Left ventricle myocardium inferior (tissue), 1 donor: ENCODE data around the gene CACNA1C. TPM values are rescaled to one million over a fixed set of nuclear protein-coding genes. Genes with fewer than 3 reads are reported as not detected.

Experiments
- DNase-seq: peaks from one replicate; pipeline ENCODE4 v3.0.0-alpha.2; 2020
- H3K27ac ChIP-seq: fragments of 200-600 bp; replicated peaks from 2 replicates; pipeline ENCODE4 v1.8.0; 2021
- H3K27me3 ChIP-seq: fragments of 200-600 bp; 2 replicates; pipeline ENCODE4 v1.8.0; 2021; ENCODE audit warnings: low read depth
- H3K36me3 ChIP-seq: fragments of 200-600 bp; 2 replicates; pipeline ENCODE4 v1.8.0; 2021
- H3K4me1 ChIP-seq: fragments of 200-600 bp; 2 replicates; pipeline ENCODE4 v1.8.0; 2021
- H3K4me3 ChIP-seq: fragments of 200-600 bp; 2 replicates; pipeline ENCODE4 v1.8.0; 2021; ENCODE audit warnings: mild to moderate bottlenecking, moderate library complexity
- H3K9me3 ChIP-seq: fragments of 200-600 bp; replicated peaks from 2 replicates; pipeline ENCODE4 v1.8.0; 2021
- CTCF ChIP-seq: fragments of 200-600 bp; IDR thresholded peaks from 2 replicates; pipeline ENCODE4 v1.8.0; 2021; ENCODE audit warnings: antibody characterized with exemption, mild to moderate bottlenecking, borderline replicate concordance
- intact Hi-C: fragments of 100-400 bp; cut with micrococcal nuclease; formaldehyde crosslinking; loops from one replicate; pipeline ENCODE4 v1.11.0; 2022
- total RNA-seq: library from RNA; stranded (reverse); fragmentation: NEBNext Ultra II Directional; extraction: Animal tissue kit (Norgen Biotek cat#: 25700); gene quantifications from one replicate; pipeline ENCODE4 v1.2.1, GENCODE V29; 2021
- donor health status: DM: no; HTN: yes; CAD: no; lungs with severe emphysema.

The CACNA1C gene
- total RNA-seq, 1 donor from 2014 or later: 137 TPM

DNA sequence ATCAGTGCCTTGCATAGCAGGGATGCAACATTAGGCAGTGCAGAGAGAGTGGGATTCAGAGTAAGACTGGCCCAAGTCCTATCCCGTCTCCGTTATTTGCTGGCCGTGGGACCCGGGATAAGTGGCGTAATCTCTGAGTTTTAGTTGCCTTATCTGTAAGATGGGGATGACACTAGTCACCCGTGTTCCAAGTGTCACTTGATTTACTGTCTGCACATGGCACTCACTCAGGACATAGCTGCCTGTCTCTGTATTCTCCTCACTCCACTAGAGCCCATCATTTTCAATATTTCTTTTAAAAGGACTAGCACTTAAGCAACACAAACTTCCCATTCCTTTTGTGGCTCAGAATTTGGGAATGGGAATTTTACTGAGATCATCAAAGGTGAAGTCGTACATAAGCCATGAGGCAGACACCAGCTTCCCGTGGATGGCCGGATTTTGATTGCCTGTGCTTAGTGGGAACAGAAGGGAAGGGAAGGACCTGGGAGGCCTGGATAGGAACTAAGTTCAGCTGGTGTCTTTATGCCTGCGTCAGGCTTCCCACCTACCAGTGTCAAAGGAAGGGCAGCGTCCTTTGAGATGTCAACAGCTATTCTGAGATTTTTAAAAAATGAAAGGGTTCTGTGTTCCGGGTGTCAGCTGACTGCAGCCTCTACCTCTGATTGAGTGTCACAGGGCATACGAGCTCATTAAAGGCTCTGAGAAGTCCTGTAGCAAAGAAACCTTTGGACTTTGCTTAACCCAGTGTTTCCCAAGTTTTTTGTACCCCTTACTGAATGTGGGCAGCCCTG lies 361.4 kb downstream of the CACNA1C start:
- no peak for DNase-seq
- intact Hi-C loops: no loop called here
- no peaks in the 10 kb centered on the region for H3K27me3 ChIP-seq
- peaks cover 91% of the 10 kb centered on the region for H3K4me1 ChIP-seq
- no peaks in the 10 kb centered on the region for H3K9me3 ChIP-seq
- no peak for TF ChIP-seq CTCF
- peak overlapping the region; percentile 46 for H3K27ac ChIP-seq
- no peak overlapping the region for H3K4me3 ChIP-seq
- H3K36me3 ChIP-seq: no peaks in the 10 kb centered on the region

DNA sequence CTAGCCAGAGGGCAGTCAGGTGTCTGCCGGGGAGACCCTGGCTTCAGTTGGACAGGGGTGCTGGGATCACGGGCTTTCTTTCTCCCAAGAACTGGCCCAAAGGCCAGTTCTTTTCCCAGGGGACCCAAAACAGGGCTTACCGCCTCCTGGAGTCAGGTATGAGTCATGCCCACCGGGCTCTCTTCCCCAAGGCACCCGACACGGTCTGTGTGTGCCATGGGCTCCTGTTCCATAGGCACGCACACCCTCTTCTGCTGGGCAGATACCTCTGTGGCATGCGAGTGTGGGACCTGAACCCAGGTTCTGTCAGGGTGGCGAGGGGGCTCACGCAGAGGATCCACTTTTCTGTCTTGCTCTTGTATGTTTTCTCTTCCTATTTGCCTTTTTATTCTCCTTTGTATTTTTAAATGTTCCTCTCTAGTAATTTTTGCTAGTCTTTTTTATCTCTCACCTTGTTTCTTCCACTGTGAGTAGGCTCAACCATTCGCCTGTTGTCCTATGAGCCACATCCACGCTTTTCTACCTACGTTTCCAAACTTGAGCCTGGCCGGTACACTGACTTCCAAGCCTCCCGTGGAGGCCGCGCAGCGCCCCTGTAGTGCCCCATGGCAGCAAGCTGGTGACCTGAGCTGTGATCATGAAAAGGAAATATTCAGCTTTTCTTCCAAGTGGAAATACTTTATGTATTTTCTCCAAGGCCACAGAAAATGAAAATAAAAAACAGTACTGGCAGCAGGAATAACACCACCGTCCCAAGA lies 362.2 kb downstream of the CACNA1C start:
- H3K4me1 ChIP-seq: peaks cover 89% of the 10 kb centered on the region
- no peaks in the 10 kb centered on the region for H3K27me3 ChIP-seq
- no peak for DNase-seq
- H3K36me3 ChIP-seq: no peaks in the 10 kb centered on the region
- no peak for TF ChIP-seq CTCF
- H3K27ac ChIP-seq: peak overlapping the region; percentile 46
- intact Hi-C loops: no loop called here
- no peaks in the 10 kb centered on the region for H3K9me3 ChIP-seq
- H3K4me3 ChIP-seq: no peak overlapping the region

GRCh38 chr12:2415568-2415944 lies 362.8 kb downstream of the CACNA1C start:
- Histone ChIP-seq H3K27me3 (no peaks in the 10 kb centered on the region), H3K27ac (no peak overlapping the region), H3K4me1 (peaks cover 83% of the 10 kb centered on the region), H3K36me3 (no peaks in the 10 kb centered on the region), H3K4me3 (no peak overlapping the region), H3K9me3 (no peaks in the 10 kb centered on the region)
- no peak for DNase-seq
- no peak for TF ChIP-seq CTCF
- intact Hi-C loops: no loop called here

DNA sequence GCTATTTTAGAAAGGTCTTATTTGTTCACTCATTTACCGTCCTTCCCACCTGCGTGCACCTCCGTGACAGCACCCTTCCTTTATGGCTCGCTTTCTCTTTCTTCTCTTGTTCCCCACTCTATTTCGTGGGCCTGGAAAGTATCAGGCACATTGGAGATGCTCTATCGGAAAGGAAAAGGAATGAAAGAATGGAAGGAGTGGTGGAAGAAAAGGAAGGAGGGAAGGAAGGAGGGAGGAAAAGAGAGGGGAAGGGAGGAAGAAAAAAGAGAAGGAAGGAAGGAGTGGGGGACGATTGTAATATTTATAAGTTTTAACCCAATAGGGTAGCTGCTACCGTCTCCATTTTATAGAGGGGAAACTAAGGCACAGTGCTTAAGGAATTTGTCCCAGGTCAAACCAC lies 363.4 kb downstream of the CACNA1C start:
- intact Hi-C loops: no loop called here
- H3K4me1 ChIP-seq: peaks cover 77% of the 10 kb centered on the region
- H3K9me3 ChIP-seq: no peaks in the 10 kb centered on the region
- no peaks in the 10 kb centered on the region for H3K27me3 ChIP-seq
- no peak overlapping the region for H3K27ac ChIP-seq
- TF ChIP-seq CTCF: no peak
- H3K4me3 ChIP-seq: no peak overlapping the region
- DNase-seq: no peak
- no peaks in the 10 kb centered on the region for H3K36me3 ChIP-seq

DNA sequence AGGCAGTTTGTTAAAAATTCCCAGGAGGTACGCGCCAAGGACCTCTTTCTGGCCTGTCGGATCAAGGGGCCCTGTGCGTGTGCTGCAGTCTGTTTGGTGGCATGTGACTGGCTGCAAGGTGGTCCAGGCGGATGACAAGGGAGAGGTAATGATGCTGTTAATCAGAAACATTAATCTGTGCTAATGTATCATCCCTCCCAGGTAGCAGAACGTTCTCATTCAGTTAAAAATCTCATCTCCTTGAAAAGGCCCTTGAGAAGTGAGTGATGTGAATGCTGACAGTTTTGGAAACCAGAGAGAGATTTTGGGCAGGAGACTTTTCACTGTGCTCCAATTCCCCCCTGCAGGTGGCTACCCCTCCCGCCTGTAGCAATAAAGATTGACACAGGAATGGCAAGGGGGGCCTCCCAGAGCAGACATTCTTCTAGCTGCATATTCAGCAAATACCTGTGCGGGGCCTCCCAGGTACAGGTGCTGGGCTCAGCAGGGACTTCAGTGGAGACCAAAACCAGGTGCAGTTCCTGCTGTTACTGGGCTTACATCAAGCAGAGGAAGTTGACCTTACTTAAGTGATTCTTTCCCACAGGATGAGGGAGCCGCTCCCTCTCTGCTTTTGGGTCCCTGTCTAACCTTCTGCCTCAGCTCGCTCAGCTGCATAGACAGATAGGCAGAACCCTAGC lies 364.8 kb downstream of the CACNA1C start:
- no peaks in the 10 kb centered on the region for H3K36me3 ChIP-seq
- no peak for TF ChIP-seq CTCF
- H3K4me3 ChIP-seq: no peak overlapping the region
- no peak for DNase-seq
- intact Hi-C loops: no loop called here
- no peaks in the 10 kb centered on the region for H3K9me3 ChIP-seq
- peaks cover 76% of the 10 kb centered on the region for H3K4me1 ChIP-seq
- no peaks in the 10 kb centered on the region for H3K27me3 ChIP-seq
- H3K27ac ChIP-seq: no peak overlapping the region
